ENCODE results near the gene B9D1. TPM values are rescaled to one million over a fixed set of nuclear protein-coding genes. Genes with fewer than 3 reads are reported as not detected.

Gene B9D1
- total RNA-seq, 1 experiment from 2014 or later: 11.5 TPM

DNA sequence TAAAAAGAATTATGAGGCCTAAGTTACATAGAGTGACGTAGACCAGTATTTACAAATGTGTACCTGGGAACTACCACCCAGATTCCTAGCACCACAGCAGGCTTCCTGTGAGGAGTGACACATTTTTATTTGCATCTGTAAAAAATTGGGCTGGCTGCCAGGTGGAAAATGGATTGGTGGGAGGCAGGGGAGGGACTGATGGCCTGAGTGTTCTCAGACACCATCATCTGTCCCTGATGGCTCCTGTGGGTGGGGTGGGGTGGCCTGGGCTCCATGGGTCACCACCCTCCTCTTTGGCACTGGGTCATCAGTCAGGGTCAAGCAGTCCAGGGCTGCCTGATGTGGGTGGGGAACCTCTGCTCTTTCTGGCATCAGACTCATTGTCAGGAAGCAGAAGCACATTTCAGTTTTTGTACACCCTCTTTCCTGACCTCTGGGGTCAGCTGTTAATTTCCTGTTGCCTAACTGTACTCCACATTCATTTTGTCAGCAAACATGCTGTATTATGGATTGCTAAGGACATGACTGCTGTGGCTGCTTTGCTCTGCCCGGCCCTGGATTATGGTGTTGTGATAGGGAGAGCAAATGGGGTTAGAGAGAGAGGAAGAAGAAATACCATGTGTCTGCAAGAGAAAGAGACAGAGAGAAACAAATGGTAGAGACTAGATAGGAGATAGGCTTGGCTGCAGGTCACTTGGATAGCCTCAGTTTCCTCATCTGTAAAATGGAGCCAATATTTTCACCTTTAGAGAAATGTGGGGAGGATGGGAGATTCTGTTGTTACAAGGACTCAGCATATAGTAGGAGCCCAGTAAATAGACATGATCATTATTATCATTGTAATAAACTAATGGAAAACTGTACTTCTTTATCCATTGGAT, 36.0 kb upstream of the B9D1 start:
- no peak for DNase-seq
- ChIA-PET POLR2A (no interaction called here), CTCF (no interaction called here)
- intact Hi-C loops (cut with micrococcal nuclease; ENCODE audit: unreplicated experiment): no loop called here
- Mint-ChIP-seq H3K27me3 (ENCODE audit: insufficient read depth, unreplicated experiment) (peaks cover 5% of the 10 kb centered on the region), H3K9me3 (ENCODE audit: unreplicated experiment) (no peaks in the 10 kb centered on the region), H3K4me3 (ENCODE audit: unreplicated experiment) (no peak overlapping the region), H3K27ac (ENCODE audit: unreplicated experiment) (no peak overlapping the region), H3K4me1 (ENCODE audit: low read depth, unreplicated experiment) (no peaks in the 10 kb centered on the region), H3K36me3 (ENCODE audit: insufficient read depth, unreplicated experiment) (no peaks in the 10 kb centered on the region)
- TF ChIP-seq, protein P1, sequence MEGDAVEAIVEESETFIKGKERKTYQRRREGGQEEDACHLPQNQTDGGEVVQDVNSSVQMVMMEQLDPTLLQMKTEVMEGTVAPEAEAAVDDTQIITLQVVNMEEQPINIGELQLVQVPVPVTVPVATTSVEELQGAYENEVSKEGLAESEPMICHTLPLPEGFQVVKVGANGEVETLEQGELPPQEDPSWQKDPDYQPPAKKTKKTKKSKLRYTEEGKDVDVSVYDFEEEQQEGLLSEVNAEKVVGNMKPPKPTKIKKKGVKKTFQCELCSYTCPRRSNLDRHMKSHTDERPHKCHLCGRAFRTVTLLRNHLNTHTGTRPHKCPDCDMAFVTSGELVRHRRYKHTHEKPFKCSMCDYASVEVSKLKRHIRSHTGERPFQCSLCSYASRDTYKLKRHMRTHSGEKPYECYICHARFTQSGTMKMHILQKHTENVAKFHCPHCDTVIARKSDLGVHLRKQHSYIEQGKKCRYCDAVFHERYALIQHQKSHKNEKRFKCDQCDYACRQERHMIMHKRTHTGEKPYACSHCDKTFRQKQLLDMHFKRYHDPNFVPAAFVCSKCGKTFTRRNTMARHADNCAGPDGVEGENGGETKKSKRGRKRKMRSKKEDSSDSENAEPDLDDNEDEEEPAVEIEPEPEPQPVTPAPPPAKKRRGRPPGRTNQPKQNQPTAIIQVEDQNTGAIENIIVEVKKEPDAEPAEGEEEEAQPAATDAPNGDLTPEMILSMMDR (IDR thresholded peaks at IDR 0.05; ENCODE audit: insufficient read depth in 1 of 2, low read depth in 1 of 2, low read length in 1 of 2, severe bottlenecking in 1 of 2, unreplicated experiment in 1 of 2): no peak
- no TSS peak for BruUV-seq (replicated peaks)
- no peaks in the 10 kb centered on the region for H3K9me3 ChIP-seq
- H3K36me3 ChIP-seq (ENCODE audit: control insufficient read depth, insufficient read depth, low read length): no peaks in the 10 kb centered on the region
- no peaks in the 10 kb centered on the region for H3K27me3 ChIP-seq (replicated peaks; ENCODE audit: control insufficient read depth, insufficient read depth, low read length)
- no peak overlapping the region for H3K4me3 ChIP-seq (ENCODE audit: low read depth, low read length)
- H3K4me1 ChIP-seq: no peaks in the 10 kb centered on the region

- H3K4me1 Mint-ChIP-seq (ENCODE audit: low read depth, unreplicated experiment): no peaks in the 10 kb centered on the region
- intact Hi-C loops (cut with micrococcal nuclease; ENCODE audit: unreplicated experiment): no loop called here
- BruUV-seq (replicated peaks): no TSS peak
- no peaks in the 10 kb centered on the region for H3K9me3 Mint-ChIP-seq (ENCODE audit: unreplicated experiment)
- Histone ChIP-seq H3K27me3 (replicated peaks; ENCODE audit: control insufficient read depth, insufficient read depth, low read length) (no peaks in the 10 kb centered on the region), H3K9me3 (no peaks in the 10 kb centered on the region), H3K4me1 (no peaks in the 10 kb centered on the region), H3K4me3 (ENCODE audit: low read depth, low read length) (no peak overlapping the region), H3K36me3 (ENCODE audit: control insufficient read depth, insufficient read depth, low read length) (no peaks in the 10 kb centered on the region)
- peaks cover 9% of the 10 kb centered on the region for H3K27me3 Mint-ChIP-seq (ENCODE audit: insufficient read depth, unreplicated experiment)
- DNase-seq: no peak
- ChIA-PET CTCF (no interaction called here), POLR2A (no interaction called here)
- no peak overlapping the region for H3K27ac Mint-ChIP-seq (ENCODE audit: unreplicated experiment)
- H3K36me3 Mint-ChIP-seq (ENCODE audit: insufficient read depth, unreplicated experiment): no peaks in the 10 kb centered on the region
- H3K4me3 Mint-ChIP-seq (ENCODE audit: unreplicated experiment): no peak overlapping the region
- TF ChIP-seq, protein P1 (IDR thresholded peaks at IDR 0.05; ENCODE audit: insufficient read depth in 1 of 2, low read depth in 1 of 2, low read length in 1 of 2, severe bottlenecking in 1 of 2, unreplicated experiment in 1 of 2): peak in 1 of 2 experiments; percentile 18
Measured at GRCh38 chr17:19397556-19398041, 35.1 kb upstream of the B9D1 start.

GRCh38 chr17:19392303-19392702, 29.8 kb upstream of the B9D1 start:
- Mint-ChIP-seq H3K36me3 (ENCODE audit: insufficient read depth, unreplicated experiment) (no peaks in the 10 kb centered on the region), H3K4me3 (ENCODE audit: unreplicated experiment) (no peak overlapping the region), H3K27ac (ENCODE audit: unreplicated experiment) (no peak overlapping the region), H3K27me3 (ENCODE audit: insufficient read depth, unreplicated experiment) (peaks cover 10% of the 10 kb centered on the region), H3K9me3 (ENCODE audit: unreplicated experiment) (no peaks in the 10 kb centered on the region), H3K4me1 (ENCODE audit: low read depth, unreplicated experiment) (peaks cover 8% of the 10 kb centered on the region)
- H3K4me1 ChIP-seq: peaks cover 10% of the 10 kb centered on the region; the same call in 1 of the 2 replicates
- H3K9me3 ChIP-seq: no peaks in the 10 kb centered on the region
- H3K36me3 ChIP-seq (ENCODE audit: control insufficient read depth, insufficient read depth, low read length): no peaks in the 10 kb centered on the region
- POLR2A ChIA-PET: no interaction called here
- H3K4me3 ChIP-seq (ENCODE audit: low read depth, low read length): no peak overlapping the region
- CTCF ChIA-PET: no interaction called here
- intact Hi-C loops (cut with micrococcal nuclease; ENCODE audit: unreplicated experiment): no loop called here
- no TSS peak for BruUV-seq (replicated peaks)
- TF ChIP-seq, protein P1 (IDR thresholded peaks at IDR 0.05; ENCODE audit: insufficient read depth in 1 of 2, low read depth in 1 of 2, low read length in 1 of 2, severe bottlenecking in 1 of 2, unreplicated experiment in 1 of 2): no peak
- DNase-seq: peak in 1 of 2 experiments; percentile 17
- H3K27me3 ChIP-seq (replicated peaks; ENCODE audit: control insufficient read depth, insufficient read depth, low read length): no peaks in the 10 kb centered on the region

Data from Caco-2 (cell line).